ENCODE measurements around the gene TREX2. TPM values are rescaled to one million over a fixed set of nuclear protein-coding genes. Genes with fewer than 3 reads are reported as not detected.

Gene TREX2
- total and polyA plus RNA-seq, 2 of the 8 experiments (the other 6 are each of a cell fraction or from before 2014, with no cell fraction given): 0.71 to 0.80 TPM

DNA sequence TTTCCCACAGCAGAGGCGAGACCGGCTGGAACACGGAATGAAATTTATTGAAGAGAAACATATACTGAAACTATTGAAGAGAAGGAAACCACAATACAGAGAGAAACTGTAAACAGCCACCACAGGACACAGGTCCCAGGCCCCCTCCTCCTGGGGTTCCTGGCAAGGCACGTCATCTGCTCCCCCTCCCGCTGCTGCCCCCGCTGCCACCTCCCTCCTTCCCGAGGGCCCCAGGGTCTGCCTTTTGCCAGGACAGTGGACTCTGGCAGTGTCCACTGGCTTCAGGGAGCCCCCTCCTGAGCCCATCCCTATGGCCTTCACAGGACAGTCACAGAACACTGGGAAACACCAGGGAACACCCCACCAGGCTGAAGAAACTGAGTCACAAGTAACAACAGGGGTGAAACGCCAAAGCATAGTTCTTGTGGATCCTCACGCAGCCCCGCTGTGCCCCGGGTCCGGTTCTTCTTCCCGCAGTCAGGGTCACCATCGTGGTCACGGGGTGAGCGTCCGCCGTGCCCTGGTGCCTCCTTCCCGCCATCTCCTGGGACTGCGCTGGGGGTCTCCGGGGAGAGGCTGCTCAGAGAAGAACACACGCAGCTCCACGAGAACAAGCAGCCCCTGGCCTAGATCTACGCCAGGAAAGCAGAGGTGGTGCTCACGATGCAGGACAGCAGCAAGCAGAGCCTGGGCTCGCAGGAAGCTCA is 50.1 kb downstream of the TREX2 start:
- no peak overlapping the region for H3K56ac ChIP-seq (replicated peaks; ENCODE audit: insufficient read length, low read depth, low read length)
- ChIA-PET CTCF (ENCODE audit: partially characterized antibody) (interaction anchor here (1.8 kb wide), 1 partner anchor 22 kb away, joined by 4 read pairs; no protein-coding TSS in a partner anchor), POLR2A (ENCODE audit: partially characterized antibody) (no interaction called here)
- no peak overlapping the region for H2BK12ac ChIP-seq (ENCODE audit: low read depth, low read length)
- no peak overlapping the region for H3K23ac ChIP-seq (ENCODE audit: insufficient read length)
- peaks cover 0 to 4% of the 10 kb centered on the region in 2 experiments; a peak in 1 of 4 replicates for H3K9me3 ChIP-seq (ENCODE audit: insufficient read depth in 2 of 2, low read depth in 1 of 2, low read length in 1 of 2)
- no peak overlapping the region for H3K4me3 ChIP-seq (ENCODE audit: extremely low read depth in 1 of 4, insufficient read depth in 2 of 4, low read depth in 3 of 4, low read length in 4 of 4)
- H3K79me1 ChIP-seq (ENCODE audit: low read depth, low read length): no peaks in the 10 kb centered on the region
- H2BK5ac ChIP-seq (ENCODE audit: low read depth, low read length): no peak overlapping the region
- H2AK5ac ChIP-seq (ENCODE audit: low read depth, low read length): no peak overlapping the region
- no peak overlapping the region for H3K4me2 ChIP-seq (ENCODE audit: insufficient read depth in 1 of 2, low read depth in 2 of 2, low read length in 2 of 2)
- no peaks in the 10 kb centered on the region for H4K20me1 ChIP-seq (replicated peaks in 1 of 2; ENCODE audit: control insufficient read depth in 1 of 2, insufficient read depth in 2 of 2, low read length in 2 of 2)
- H3K4me1 ChIP-seq (replicated peaks in 1 of 4; ENCODE audit: control insufficient read depth in 3 of 4, insufficient read depth in 4 of 4, low read length in 3 of 4): no peaks in the 10 kb centered on the region
- no peak overlapping the region for H3K27ac ChIP-seq (ENCODE audit: low read depth, low read length)
- 90% methylated on average over 16 of the region's 26 CpGs; no CpG with 5 or more reads in 1 of the 2 experiments for WGBS, 2 experiments (ENCODE audit: extremely low coverage in 1 of 2, insufficient coverage in 1 of 2, insufficient read length in 1 of 2, insufficient replicate concordance in 2 of 2, low coverage in 1 of 2, low lambda C conversion rate in 2 of 2, missing lambda C conversion rate in 1 of 2)
- no peak overlapping the region for H4K91ac ChIP-seq (replicated peaks; ENCODE audit: insufficient read length, low read length)
- H2AFZ ChIP-seq (ENCODE audit: low read length): no peak overlapping the region
- no peaks in the 10 kb centered on the region for H3K79me2 ChIP-seq (ENCODE audit: control insufficient read depth in 1 of 2, insufficient read depth in 2 of 2, low read length in 2 of 2)
- H2BK20ac ChIP-seq (ENCODE audit: low read length): no peak overlapping the region
- H3K14ac ChIP-seq (ENCODE audit: insufficient read length): no peak overlapping the region
- DNase-seq (ENCODE audit: low read depth in 1 of 2, low spot score in 2 of 2) (no peak), FAIRE-seq (no peak)
- H4K8ac ChIP-seq (ENCODE audit: extremely low read depth, insufficient read depth, low read length): no peak overlapping the region
- H3K18ac ChIP-seq (ENCODE audit: extremely low read depth, low read length): no peak overlapping the region
- no peak overlapping the region for H2BK15ac ChIP-seq (ENCODE audit: low read length)
- no peak overlapping the region for H3K4ac ChIP-seq (replicated peaks; ENCODE audit: insufficient read length, low read depth, low read length)
- no peaks in the 10 kb centered on the region for H3K36me3 ChIP-seq (ENCODE audit: control insufficient read depth in 2 of 4, insufficient read depth in 4 of 4, low read length in 3 of 4)
- no peak overlapping the region for H2BK120ac ChIP-seq (replicated peaks; ENCODE audit: low read depth, low read length)
- H3K23me2 ChIP-seq (ENCODE audit: low read depth, low read length): peaks cover 12% of the 10 kb centered on the region; the same call in 1 of the 2 replicates
- no peaks in the 10 kb centered on the region; a peak in 1 of 7 replicates for H3K27me3 ChIP-seq (replicated peaks in 1 of 4; ENCODE audit: control insufficient read depth in 3 of 4, extremely low read depth in 1 of 4, insufficient read depth in 3 of 4, low read length in 3 of 4)
- no peak overlapping the region for H3K9ac ChIP-seq (replicated peaks in 1 of 4; ENCODE audit: extremely low read depth in 1 of 4, low read depth in 3 of 4, low read length in 3 of 4)
- no peak overlapping the region for H4K5ac ChIP-seq (ENCODE audit: insufficient read length, low read depth, low read length)
- TF ChIP-seq CREB1 (IDR thresholded peaks at IDR 0.05): no peak
- no peak for TF ChIP-seq ASH2L (IDR thresholded peaks at IDR 0.05; ENCODE audit: low read length)
- no peak for TF ChIP-seq BCL11A (IDR thresholded peaks at IDR 0.05; ENCODE audit: low read depth in 2 of 2, low read length in 2 of 2)
- no peak for TF ChIP-seq SUZ12 (IDR thresholded peaks at IDR 0.05; ENCODE audit: low read length)
- TF ChIP-seq, protein P1, sequence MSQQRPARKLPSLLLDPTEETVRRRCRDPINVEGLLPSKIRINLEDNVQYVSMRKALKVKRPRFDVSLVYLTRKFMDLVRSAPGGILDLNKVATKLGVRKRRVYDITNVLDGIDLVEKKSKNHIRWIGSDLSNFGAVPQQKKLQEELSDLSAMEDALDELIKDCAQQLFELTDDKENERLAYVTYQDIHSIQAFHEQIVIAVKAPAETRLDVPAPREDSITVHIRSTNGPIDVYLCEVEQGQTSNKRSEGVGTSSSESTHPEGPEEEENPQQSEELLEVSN (IDR thresholded peaks at IDR 0.05): no peak
- TF ChIP-seq CBX8 (IDR thresholded peaks at IDR 0.05; ENCODE audit: borderline replicate concordance, low read depth, low read length): no peak
- no peak for TF ChIP-seq JUND (IDR thresholded peaks at IDR 0.05; ENCODE audit: low read length)
- TF ChIP-seq TEAD4 (IDR thresholded peaks at IDR 0.05; ENCODE audit: low read depth, low read length): no peak
- no peak for TF ChIP-seq SIRT6 (IDR thresholded peaks at IDR 0.05; ENCODE audit: low read length)
- TF ChIP-seq CEBPB (IDR thresholded peaks at IDR 0.05; ENCODE audit: low read depth, low read length): no peak
- no peak for TF ChIP-seq SRF (IDR thresholded peaks at IDR 0.05; ENCODE audit: low read depth, low read length)
- TF ChIP-seq CHD1 (IDR thresholded peaks at IDR 0.05; ENCODE audit: low read depth, low read length): no peak
- TF ChIP-seq TCF12 (IDR thresholded peaks at IDR 0.05; ENCODE audit: low read depth, low read length): no peak

All from H1 (cell line).